GM19438 (cell line): ENCODE results near the gene TRDN.
"Not testable (repeated sequence)": the region's sequence is repeated elsewhere in the genome, so short reads cannot be mapped to it uniquely, and the experiment has no call there.

Experiments
- ATAC-seq: cut with Tn5 transposase; IDR thresholded peaks from one replicate; pipeline ENCODE4 v1.9.1; 2021; ENCODE audit warnings: low read depth; ENCODE audit not compliant: unreplicated experiment

The TRDN gene

GRCh38 chr6:123520217-123520616 lies 116.5 kb downstream of the TRDN start:
- ATAC-seq, result no peak

DNA sequence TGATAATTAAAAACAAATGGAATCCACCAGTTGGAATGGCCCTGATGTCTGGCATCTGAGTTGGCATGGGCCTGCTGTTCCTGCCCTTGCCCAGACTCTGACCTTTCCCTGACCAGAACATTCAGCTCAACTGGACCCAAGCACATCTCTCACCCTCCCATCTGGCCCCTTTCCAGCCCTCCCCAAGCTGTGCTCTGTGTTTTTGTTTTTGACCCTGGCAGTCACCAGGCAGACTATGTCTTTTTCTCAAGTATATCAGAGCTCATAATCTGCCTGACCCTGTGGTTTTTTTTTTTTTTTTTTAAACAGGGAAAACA lies 117.6 kb downstream of the TRDN start:
- no peak for ATAC-seq

DNA sequence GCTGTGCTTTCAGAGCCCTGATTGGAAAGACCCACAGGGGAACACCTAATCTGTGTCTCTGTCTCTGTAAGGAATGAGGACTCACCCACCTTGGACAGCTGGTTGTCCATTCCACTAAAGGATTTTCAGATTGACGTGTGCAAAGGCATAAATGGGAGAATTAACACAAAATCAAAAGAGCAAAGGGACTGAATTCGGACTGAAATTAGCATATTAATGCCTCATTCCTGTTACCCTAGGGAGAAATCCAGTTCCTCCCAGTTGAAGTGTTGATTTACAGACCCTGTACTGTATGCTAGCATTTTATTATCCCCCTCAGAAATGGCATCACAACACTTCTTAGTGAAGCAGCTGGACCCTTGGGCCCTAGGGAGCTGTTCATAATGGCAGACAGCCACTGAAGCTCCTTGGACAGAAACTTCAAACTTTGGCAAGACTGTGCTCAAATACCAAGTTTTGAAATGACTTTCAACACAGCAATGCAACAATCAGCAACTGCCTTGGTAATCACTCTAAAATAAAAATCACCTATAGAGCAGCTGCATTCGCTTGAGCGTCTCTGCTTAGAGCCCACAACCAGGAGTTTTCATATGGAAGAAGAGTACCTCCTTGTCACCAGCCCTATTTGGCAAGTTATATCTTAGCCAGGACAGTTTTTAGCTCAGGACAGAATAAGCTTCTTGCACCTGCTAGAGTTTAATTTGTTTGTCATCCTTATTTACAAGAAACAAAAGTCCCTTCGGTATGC lies 118.1 kb downstream of the TRDN start:
- no peak for ATAC-seq

- no peak for ATAC-seq
Measured at GRCh38 chr6:123515715-123516114, 121.0 kb downstream of the TRDN start.

DNA sequence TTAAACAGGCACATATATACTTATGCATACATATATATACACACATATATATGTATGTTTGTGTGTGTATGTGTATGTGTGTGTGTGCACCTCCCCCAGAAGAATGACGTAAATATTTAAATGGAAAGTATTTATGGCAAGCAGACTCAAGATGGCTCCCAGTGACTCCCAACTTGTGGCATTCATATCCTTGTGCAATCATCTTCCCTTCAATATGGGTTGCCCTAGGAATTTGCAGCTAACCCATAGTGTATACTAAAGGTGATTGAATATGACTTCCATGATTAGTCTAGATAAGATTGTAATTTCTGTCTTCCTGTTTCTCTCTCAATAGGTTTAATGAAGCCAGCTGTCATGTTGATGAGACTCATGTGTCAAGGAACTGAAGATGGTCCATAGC lies 127.6 kb downstream of the TRDN start:
- no peak for ATAC-seq

GRCh38 chr6:123508290-123508689 lies 128.5 kb downstream of the TRDN start:
- ATAC-seq, result no peak

GRCh38 chr6:123507582-123507981 lies 129.2 kb downstream of the TRDN start:
- no peak for ATAC-seq

GRCh38 chr6:123503619-123504018 lies 133.1 kb downstream of the TRDN start:
- ATAC-seq, result no peak

GRCh38 chr6:123497025-123497424 lies 139.7 kb downstream of the TRDN start:
- ATAC-seq, result no peak

DNA sequence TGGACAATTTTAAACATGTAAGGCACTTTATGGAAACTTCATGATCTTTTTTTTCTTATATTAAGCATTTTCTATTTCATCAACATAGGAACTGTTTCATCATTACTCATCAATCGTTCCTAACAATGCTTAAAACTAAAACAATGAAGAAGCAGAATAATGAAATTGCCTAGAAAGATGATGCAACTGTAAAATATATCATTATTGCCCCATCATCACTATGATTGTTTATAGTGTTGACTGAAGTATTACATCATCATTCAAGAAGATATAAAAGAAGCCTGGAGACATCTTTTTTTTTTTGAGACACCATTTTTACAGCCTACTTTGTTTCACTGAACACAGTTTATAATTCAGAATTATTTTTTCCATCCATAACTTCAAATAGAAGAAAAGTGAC lies 147.2 kb downstream of the TRDN start:
- ATAC-seq, result no peak

GRCh38 chr6:123480986-123481385 lies 155.8 kb downstream of the TRDN start:
- no peak for ATAC-seq

DNA sequence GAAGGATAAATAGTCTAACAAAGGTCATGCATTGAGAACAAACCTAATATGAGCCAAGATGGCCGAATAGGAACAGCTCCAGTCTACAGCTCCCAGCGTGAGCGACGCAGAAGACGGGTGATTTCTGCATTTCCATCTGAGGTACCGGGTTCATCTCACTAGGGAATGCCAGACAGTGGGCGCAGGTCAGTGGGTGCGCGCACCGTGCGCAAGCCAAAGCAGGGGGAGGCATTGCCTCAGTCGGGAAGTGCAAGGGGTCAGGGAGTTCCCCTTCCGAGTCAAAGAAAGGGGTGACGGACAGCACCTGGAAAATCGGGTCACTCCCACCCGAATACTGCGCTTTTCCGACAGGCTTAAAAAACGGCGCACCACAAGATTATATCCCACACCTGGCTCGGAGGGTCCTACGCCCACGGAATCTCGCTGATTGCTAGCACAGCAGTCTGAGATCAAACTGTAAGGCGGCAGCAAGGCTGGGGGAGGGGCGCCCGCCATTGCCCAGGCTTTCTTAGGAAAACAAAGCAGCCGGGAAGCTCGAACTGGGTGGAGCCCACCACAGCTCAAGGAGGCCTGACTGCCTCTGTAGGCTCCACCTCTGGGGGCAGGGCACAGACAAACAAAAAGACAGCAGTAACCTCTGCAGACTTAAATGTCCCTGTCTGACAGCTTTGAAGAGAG lies 164.6 kb downstream of the TRDN start:
- ATAC-seq, result not testable (repeated sequence)

GRCh38 chr6:123467392-123467791 lies 169.4 kb downstream of the TRDN start:
- no peak for ATAC-seq

GRCh38 chr6:123462152-123462551 lies 174.6 kb downstream of the TRDN start:
- ATAC-seq, result no peak

DNA sequence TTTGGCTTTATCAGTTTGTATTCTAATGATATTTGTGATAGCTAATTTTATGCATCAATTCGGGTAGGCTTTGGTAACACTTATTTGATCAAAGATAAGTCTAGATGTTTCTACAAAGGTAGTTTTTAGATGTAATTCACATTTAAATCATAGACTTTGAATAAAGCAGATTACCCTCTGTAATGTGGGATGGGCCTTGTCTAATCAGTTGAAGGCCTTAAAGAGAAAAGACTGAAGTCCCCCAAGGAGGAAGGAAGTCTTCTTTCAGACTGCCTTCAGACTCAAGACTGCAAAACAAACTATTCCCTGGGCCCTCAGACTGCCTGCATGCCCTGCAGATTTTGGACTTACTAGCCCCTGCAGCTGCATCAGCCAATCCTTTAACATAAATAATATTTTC lies 178.5 kb downstream of the TRDN start:
- ATAC-seq, result no peak

DNA sequence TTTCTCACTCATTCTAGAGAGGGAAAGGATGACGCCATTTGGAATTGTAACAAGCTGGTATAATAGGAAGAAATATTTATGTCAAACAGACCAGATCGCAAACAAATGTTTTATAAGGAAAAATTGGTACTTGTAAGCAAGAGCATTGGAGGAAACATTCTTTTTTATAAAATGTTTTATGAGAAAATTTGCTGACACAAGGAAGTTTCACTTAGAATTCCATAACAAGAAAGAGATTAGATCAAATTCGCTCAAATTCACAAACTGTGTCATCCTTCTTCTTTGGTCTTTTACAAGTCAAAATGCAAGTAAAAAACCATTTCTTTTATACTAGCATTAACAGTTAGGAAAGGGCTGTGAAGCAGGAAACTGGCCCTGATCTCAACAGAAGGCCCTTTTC lies 179.9 kb downstream of the TRDN start:
- no peak for ATAC-seq

DNA sequence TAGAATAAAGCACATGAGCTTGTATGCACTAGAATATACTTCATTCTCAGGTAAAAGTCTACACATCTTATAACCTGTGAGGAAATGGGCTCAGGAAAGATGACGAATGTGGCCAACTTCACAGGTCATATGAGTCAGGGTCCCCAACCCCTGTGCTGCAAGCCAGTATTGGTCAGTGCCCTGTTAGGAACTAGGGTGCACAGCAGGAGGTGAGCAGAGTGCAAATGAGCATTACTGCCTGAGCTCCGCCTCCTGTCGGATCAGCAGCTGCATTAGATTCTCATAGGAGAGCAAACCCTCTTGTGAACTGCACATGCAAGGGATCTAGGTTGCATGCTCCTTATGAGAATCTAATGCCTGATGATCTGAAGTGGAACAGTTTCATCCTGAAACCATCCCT lies 182.3 kb downstream of the TRDN start:
- no peak for ATAC-seq

DNA sequence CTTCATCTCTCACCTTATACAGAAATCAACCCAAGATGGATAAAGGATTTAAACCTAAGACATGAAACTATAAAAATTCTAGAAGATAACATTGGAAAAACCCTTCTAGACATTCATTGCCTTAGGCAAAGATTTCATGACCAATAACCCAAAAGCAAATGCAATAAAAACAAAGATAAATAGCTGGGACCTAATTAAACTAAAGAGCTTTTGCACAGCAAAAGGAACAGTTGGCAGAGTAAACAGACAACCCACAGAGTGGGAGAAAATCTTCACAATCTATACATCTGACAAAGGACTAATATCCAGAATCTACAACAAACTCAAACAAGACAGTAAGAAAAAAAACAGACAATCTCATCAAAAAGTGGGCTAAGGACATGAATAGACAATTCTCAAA lies 183.7 kb downstream of the TRDN start:
- ATAC-seq, result not testable (repeated sequence)

- ATAC-seq, result no peak
Measured at GRCh38 chr6:123448306-123448884, 188.4 kb downstream of the TRDN start.

DNA sequence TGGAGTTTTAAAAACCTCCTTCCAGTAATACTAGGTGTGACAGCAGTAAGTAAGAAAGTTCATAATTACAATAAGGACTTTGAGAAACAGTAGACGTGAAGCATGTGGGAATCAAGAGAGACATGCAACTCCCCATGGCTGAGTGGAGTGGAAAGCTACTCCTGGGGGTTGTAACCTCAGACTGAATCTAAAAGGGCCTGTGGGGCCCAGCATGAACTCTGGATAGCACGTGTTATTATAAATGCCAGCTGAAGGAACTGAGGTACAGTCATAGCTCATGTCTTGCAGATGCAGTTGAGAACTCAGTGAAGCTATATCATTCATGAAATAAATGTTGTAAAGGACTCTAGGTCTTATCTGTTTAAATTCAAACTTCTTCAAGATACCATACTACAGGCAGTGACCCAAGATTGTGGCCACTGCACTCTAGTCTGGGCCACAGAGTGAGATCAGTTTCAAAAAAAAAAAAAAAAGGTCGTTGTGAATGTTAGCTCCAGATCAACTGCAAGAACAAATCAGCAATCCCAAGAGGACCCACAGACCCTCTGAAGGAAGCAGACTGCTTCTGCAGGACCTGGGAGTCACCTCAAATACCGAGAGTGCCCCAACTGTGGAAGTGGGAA lies 189.3 kb downstream of the TRDN start:
- ATAC-seq, result no peak

DNA sequence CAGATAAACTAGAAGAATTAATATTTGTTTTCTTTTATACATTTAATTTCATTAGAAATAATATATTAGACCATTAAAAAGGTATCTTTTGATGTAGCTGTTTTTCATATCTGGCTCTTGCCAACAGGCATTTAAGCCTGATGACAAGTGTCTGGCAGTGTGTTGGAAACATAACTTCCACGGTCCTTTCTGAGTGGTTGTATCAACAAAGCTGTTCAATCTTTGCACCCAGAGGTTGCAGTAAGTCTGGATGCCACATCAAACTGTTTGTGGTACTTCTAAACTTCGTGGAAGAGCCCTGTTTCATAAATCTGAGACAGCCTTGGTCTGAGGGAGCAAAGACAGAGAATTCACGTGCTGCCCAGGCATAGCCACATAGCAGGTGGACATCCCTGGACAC lies 197.4 kb downstream of the TRDN start:
- no peak for ATAC-seq

- ATAC-seq, result no peak
Measured at GRCh38 chr6:123434186-123434585, 202.6 kb downstream of the TRDN start.
